HCT116 (cell line): ENCODE results near the gene C2. TPM values are rescaled to one million over a fixed set of nuclear protein-coding genes. Genes with fewer than 3 reads are reported as not detected.
"Not testable (repeated sequence)": the region's sequence is repeated elsewhere in the genome, so short reads cannot be mapped to it uniquely, and the experiment has no call there.

Source experiments
- ATAC-seq: fragments of 200-7000 bp; cut with Tn5 transposase; 2 replicates; pipeline ENCODE4 v1.9.1; 2020; ENCODE audit warnings: mild to moderate bottlenecking, moderate library complexity
- BruUV-seq: library from RNA; stranded (reverse); fragments of 400-500 nt; replicated peaks from 2 replicates; lab custom pipeline; 2021; lab: Mats Ljungman, UMichigan
- CTCF ChIA-PET: fragments of 300-600 bp; sonication (Branson Sonifier 250); formaldehyde crosslinking; loops from one replicate; lab custom pipeline; 2021; ENCODE audit warnings: antibody characterized with exemption; lab: Charles Lee
- POLR2A ChIA-PET: fragments of 300-600, 350-600 bp; sonication (Branson Sonifier 250); formaldehyde crosslinking; loops from one replicate; lab custom pipeline; 2021; ENCODE audit warnings: antibody characterized with exemption; lab: Charles Lee
- RAD21 ChIA-PET, 2 experiments: fragments of 300-600 bp; sonication (Branson Sonifier 250); formaldehyde crosslinking; loops; one replicate each; lab custom pipeline; 2023; ENCODE audit warnings: low total read pairs in 2 of 2; ENCODE audit not compliant: uncharacterized antibody in 2 of 2, unreplicated experiment in 2 of 2, low non-redundant PET in 1 of 2; lab: Charles Lee
- DNase-seq: peaks from one replicate; pipeline ENCODE4 v3.0.0-alpha.2; 2010; ENCODE audit warnings: low read depth, low spot score
- H2AFZ ChIP-seq: fragments of 200-600 bp; shearing (Covaris generic), sonication (generic); 2 replicates; pipeline ENCODE4 v1.6.1; 2017; ENCODE audit warnings: low read depth, mixed run types, mixed read lengths, antibody characterized with exemption, low read length; ENCODE audit not compliant: poor library complexity, severe bottlenecking
- H3K27ac ChIP-seq: 2 replicates; pipeline ENCODE4 v1.5.1; 2012; ENCODE audit warnings: low read depth, low read length
- H3K27me3 ChIP-seq: fragments of 200-600 bp; sonication (generic); 2 replicates; pipeline ENCODE4 v1.6.1; 2016; ENCODE audit warnings: mixed run types, low read length, mixed read lengths; ENCODE audit not compliant: insufficient read depth
- H3K36me3 ChIP-seq, 2 experiments: fragments of 200-500 bp in 1 of 2; fragments of 200-600 bp in 1 of 2; sonication (Bioruptor generic) in 1 of 2; sonication (generic) in 1 of 2; 2 replicates each; pipeline versions ENCODE4 v1.5.1 to v1.6.1; 2014 to 2016; ENCODE audit warnings: low read length in 2 of 2, inconsistent platforms in 1 of 2, mixed read lengths in 1 of 2, mixed run types in 1 of 2; ENCODE audit not compliant: insufficient read depth in 2 of 2, control insufficient read depth in 1 of 2
- H3K4me1 ChIP-seq, 2 experiments: fragments of 200-600 bp in 1 of 2; sonication (generic) in 1 of 2; 2 replicates each; pipeline versions ENCODE4 v1.5.1 to v1.6.1; 2012 to 2017; ENCODE audit warnings: low read length in 2 of 2, inconsistent platforms in 1 of 2, mild to moderate bottlenecking in 1 of 2, mixed read lengths in 1 of 2, mixed run types in 1 of 2, moderate library complexity in 1 of 2; ENCODE audit not compliant: insufficient read depth in 2 of 2, control insufficient read depth in 1 of 2
- H3K4me2 ChIP-seq: fragments of 200-600 bp; sonication (generic); 2 replicates; pipeline ENCODE4 v1.6.1; 2017; ENCODE audit warnings: mixed run types, low read length, mixed read lengths
- H3K4me3 ChIP-seq, 2 experiments: fragments of 200-600 bp in 1 of 2; sonication (generic) in 1 of 2; replicated peaks in 1 of 2; 2 replicates each; pipeline ENCODE4 v1.5.1; 2011 to 2016; ENCODE audit warnings: low read length in 2 of 2, control low read depth in 1 of 2, low read depth in 1 of 2, mild to moderate bottlenecking in 1 of 2, mixed read lengths in 1 of 2, mixed run types in 1 of 2
- H3K79me2 ChIP-seq: fragments of 200-600 bp; sonication (generic); 2 replicates; pipeline ENCODE4 v1.6.1; 2017; ENCODE audit warnings: mild to moderate bottlenecking, mixed run types, low read length, moderate library complexity, mixed read lengths; ENCODE audit not compliant: insufficient read depth
- H3K9ac ChIP-seq: fragments of 200-600 bp; sonication (generic); 2 replicates; pipeline ENCODE4 v1.6.1; 2016; ENCODE audit warnings: low read length, mixed read lengths
- H3K9me2 ChIP-seq: fragments of 200-600 bp; sonication (generic), shearing (Covaris generic); 2 replicates; pipeline ENCODE4 v1.6.1; 2017; ENCODE audit warnings: mixed run types, mild to moderate bottlenecking, moderate library complexity; ENCODE audit not compliant: insufficient read depth
- H3K9me3 ChIP-seq, 2 experiments: fragments of 200-500 bp in 1 of 2; fragments of 200-600 bp in 1 of 2; sonication (Bioruptor generic) in 1 of 2; sonication (generic) in 1 of 2; 2 replicates each; pipeline ENCODE4 v1.6.1; 2014 to 2017; ENCODE audit warnings: low read length in 2 of 2, mixed read lengths in 2 of 2, inconsistent platforms in 1 of 2, low read depth in 1 of 2, mild to moderate bottlenecking in 1 of 2, mixed run types in 1 of 2, moderate library complexity in 1 of 2; ENCODE audit not compliant: control insufficient read depth in 1 of 2, insufficient read depth in 1 of 2
- H4K20me1 ChIP-seq: fragments of 200-600 bp; sonication (generic), shearing (Covaris generic); 2 replicates; pipeline ENCODE4 v1.6.1; 2017; ENCODE audit warnings: mixed run types, mild to moderate bottlenecking, moderate library complexity; ENCODE audit not compliant: insufficient read depth
- ATF3 ChIP-seq: IDR thresholded peaks from 2 replicates; pipeline ENCODE4 v1.6.1; 2012
- EGR1 ChIP-seq: IDR thresholded peaks from 2 replicates; pipeline ENCODE4 v1.6.1; 2012; ENCODE audit warnings: low read depth
- ELF1 ChIP-seq: IDR thresholded peaks from 2 replicates; pipeline ENCODE4 v1.6.1; 2012; ENCODE audit warnings: low read depth, borderline replicate concordance
- EZH2 ChIP-seq: fragments of 200-600 bp; sonication (generic); IDR thresholded peaks from 2 replicates; pipeline ENCODE4 v1.6.1; 2017; ENCODE audit warnings: antibody characterized with exemption, mixed run types
- EZH2phosphoT487 ChIP-seq: fragments of 200-600 bp; IDR thresholded peaks from 2 replicates; pipeline ENCODE4 v1.6.1; 2018; ENCODE audit warnings: antibody characterized with exemption, borderline replicate concordance
- FOSL1 ChIP-seq: IDR thresholded peaks from 2 replicates; pipeline ENCODE4 v1.6.1; 2012; ENCODE audit warnings: low read depth
- MAX ChIP-seq: IDR thresholded peaks from 2 replicates; pipeline ENCODE4 v1.6.1; 2012
- POLR2A ChIP-seq: IDR thresholded peaks from 2 replicates; pipeline ENCODE4 v1.7.0; 2011; ENCODE audit warnings: borderline replicate concordance; ENCODE audit not compliant: insufficient read depth, insufficient read length; ENCODE audit errors: extremely low read depth
- RAD21 ChIP-seq: IDR thresholded peaks from 2 replicates; pipeline ENCODE4 v1.6.1; 2012; ENCODE audit warnings: low read depth, mild to moderate bottlenecking
- SIN3A ChIP-seq: IDR thresholded peaks from 2 replicates; pipeline ENCODE4 v1.6.1; 2012; ENCODE audit warnings: low read depth
- SRF ChIP-seq: IDR thresholded peaks from 2 replicates; pipeline ENCODE4 v1.6.1; 2012; ENCODE audit warnings: low read depth
- TCF7L2 ChIP-seq: IDR thresholded peaks from 2 replicates; pipeline ENCODE4 v1.7.0; 2011; ENCODE audit warnings: borderline replicate concordance, inconsistent platforms; ENCODE audit not compliant: insufficient read depth, insufficient read length; ENCODE audit errors: extremely low read depth
- ZFX ChIP-seq: fragments of 450-650 bp; IDR thresholded peaks from 2 replicates; pipeline ENCODE4 v1.6.1; 2017
- ZNF274 ChIP-seq: fragments of 200-500 bp; sonication (Bioruptor generic); IDR thresholded peaks from 2 replicates; pipeline ENCODE4 v1.6.1; 2014; ENCODE audit warnings: mild to moderate bottlenecking, low read depth, low read length, inconsistent platforms
- intact Hi-C: fragments of 100-400 bp; cut with micrococcal nuclease; formaldehyde crosslinking; loops from 2 replicates; pipeline ENCODE4 v1.10.0; 2022
- total RNA-seq: library from RNA; stranded (reverse); gene quantifications from one replicate; pipeline ENCODE4 v1.2.1, GENCODE V29; 2021; ENCODE audit not compliant: unreplicated experiment

C2 gene
- total RNA-seq, 1 experiment from 2014 or later = 3.1 TPM

GRCh38 chr6:31905041-31905440, 22.5 kb upstream of the C2 start:
- no peak for ATAC-seq

DNA sequence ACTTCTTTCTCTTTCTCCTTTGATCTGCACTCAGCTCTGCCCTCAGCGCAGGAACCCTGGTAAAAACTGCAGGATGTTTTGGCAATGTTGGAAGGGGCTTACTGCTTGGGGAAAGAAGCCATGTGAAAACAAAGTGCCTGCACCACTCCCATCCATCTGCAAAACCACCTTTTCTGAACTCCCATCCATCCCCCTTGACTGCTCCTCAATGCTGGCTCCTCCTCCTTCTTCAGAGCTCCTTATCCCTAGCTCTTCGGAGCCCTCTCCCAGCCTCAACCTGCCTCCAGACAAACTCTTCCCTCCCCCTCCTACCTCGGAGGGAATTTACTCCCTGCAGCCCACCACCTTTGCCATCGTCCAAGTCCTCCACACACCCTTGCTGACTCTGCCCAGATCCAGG, 21.4 kb upstream of the C2 start:
- H3K79me2 ChIP-seq = no peaks in the 10 kb centered on the region
- no peak overlapping the region for H3K27ac ChIP-seq
- TF ChIP-seq EGR1 (no peak), SRF (no peak), ZNF274 (no peak), FOSL1 (no peak), SIN3A (no peak), ELF1 (no peak), ATF3 (no peak), EZH2 (no peak), EZH2phosphoT487 (no peak), ZFX (no peak), RAD21 (no peak), TCF7L2 (no peak), MAX (no peak)
- TF ChIP-seq, all 23 proteins: peak for 0
- peaks cover 36 to 60% of the 10 kb centered on the region in 2 experiments for H3K4me1 ChIP-seq
- H3K9me3 ChIP-seq = no peaks in the 10 kb centered on the region
- H2AFZ ChIP-seq = no peak overlapping the region
- ChIA-PET CTCF (no interaction called here), RAD21 (no interaction called here), POLR2A (interaction anchor here (0.8 kb wide), 1 partner anchor 46 kb away, joined by 3 read pairs; no protein-coding TSS in a partner anchor)
- no peak overlapping the region for H3K9ac ChIP-seq
- BruUV-seq = no TSS peak
- ATAC-seq = no peak
- H3K9me2 ChIP-seq = no peaks in the 10 kb centered on the region
- intact Hi-C loops = no loop called here
- H4K20me1 ChIP-seq = no peaks in the 10 kb centered on the region
- no peaks in the 10 kb centered on the region for H3K27me3 ChIP-seq
- H3K4me2 ChIP-seq = no peak overlapping the region
- no peak for DNase-seq
- no peaks in the 10 kb centered on the region for H3K36me3 ChIP-seq
- H3K4me3 ChIP-seq = no peak overlapping the region

More at GRCh38 chr6:31905041-31905440, 22.5 kb upstream of the C2 start:
- H4K20me1 ChIP-seq = no peaks in the 10 kb centered on the region
- no peak overlapping the region for H3K27ac ChIP-seq
- no peaks in the 10 kb centered on the region for H3K9me3 ChIP-seq
- H3K4me3 ChIP-seq = no peak overlapping the region
- no TSS peak for BruUV-seq
- intact Hi-C loops = no loop called here
- H3K9ac ChIP-seq = no peak overlapping the region
- H3K9me2 ChIP-seq = no peaks in the 10 kb centered on the region
- no peak overlapping the region for H3K4me2 ChIP-seq
- no peaks in the 10 kb centered on the region for H3K27me3 ChIP-seq
- no peaks in the 10 kb centered on the region for H3K79me2 ChIP-seq
- DNase-seq = no peak
- ChIA-PET POLR2A (no interaction called here), RAD21 (no interaction called here), CTCF (no interaction called here)
- TF ChIP-seq POLR2A = no peak
- no peak for TF ChIP-seq SIN3A
- TF ChIP-seq FOSL1 = no peak
- H3K4me1 ChIP-seq = peaks cover 29 to 54% of the 10 kb centered on the region in 2 experiments
- no peaks in the 10 kb centered on the region for H3K36me3 ChIP-seq
- H2AFZ ChIP-seq = no peak overlapping the region

DNA sequence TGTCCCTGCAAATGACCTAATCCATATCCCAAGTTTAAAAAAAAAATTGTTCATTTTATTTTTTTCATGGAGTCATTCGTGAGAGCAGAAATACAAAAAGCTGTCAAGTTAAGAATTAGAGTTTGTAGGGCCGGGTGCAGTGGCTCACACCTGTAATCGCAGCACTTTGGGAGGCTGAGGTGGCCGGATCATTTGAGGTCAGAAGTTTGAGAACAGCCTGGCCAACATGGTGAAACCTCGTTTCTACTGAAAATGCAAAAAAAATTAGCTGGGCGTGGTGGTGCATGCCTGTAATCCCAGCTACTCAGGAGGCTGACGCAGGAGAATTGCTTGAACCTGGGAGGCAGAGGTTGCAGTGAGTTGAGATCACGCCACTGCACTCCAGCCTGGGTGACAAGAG, 20.8 kb upstream of the C2 start:
- POLR2A ChIA-PET, BruUV-seq: not testable (repeated sequence)
- CTCF ChIA-PET = interaction anchor here (1.2 kb wide), 1 partner anchor 46 kb away, joined by 4 read pairs; no protein-coding TSS in a partner anchor

More for the DNA sequence above, 20.8 kb upstream of the C2 start:
- H3K9me3 ChIP-seq, H4K20me1 ChIP-seq, H2AFZ ChIP-seq, H3K9ac ChIP-seq, H3K9me2 ChIP-seq, H3K4me3 ChIP-seq, H3K27me3 ChIP-seq, H3K79me2 ChIP-seq, intact Hi-C loops, H3K4me2 ChIP-seq, H3K27ac ChIP-seq, DNase-seq, RAD21 ChIA-PET, H3K36me3 ChIP-seq, ATAC-seq: not testable (repeated sequence)
- peaks cover 36 to 61% of the 10 kb centered on the region in 2 experiments for H3K4me1 ChIP-seq
